Spleen (tissue), 11 donors: ENCODE results near the gene EFNA5. TPM values are rescaled to one million over a fixed set of nuclear protein-coding genes. Genes with fewer than 3 reads are reported as not detected.

Source experiments
- DNase-seq: peaks from one replicate; pipeline ENCODE4 v3.0.0-alpha.2; 2020
- H3K27ac ChIP-seq, 8 donors: fragments of 200-600 bp; sonication (generic) in 7 of 8; 1 replicate in 4 of 8; 2 replicates in 4 of 8; pipeline versions ENCODE4 v1.5.0 to v1.8.0; 2016 to 2021; ENCODE audit warnings: inconsistent platforms in 4 of 8, mild to moderate bottlenecking in 4 of 8, moderate library complexity in 1 of 8
- H3K27me3 ChIP-seq, 7 donors: fragments of 200-600 bp; sonication (generic) in 6 of 7; replicated peaks in 1 of 7; 1 replicate in 4 of 7; 2 replicates in 3 of 7; pipeline versions ENCODE4 v1.5.0 to v1.8.0; 2016 to 2021; ENCODE audit warnings: inconsistent platforms in 3 of 7, mild to moderate bottlenecking in 1 of 7
- H3K36me3 ChIP-seq, 6 donors: fragments of 200-600 bp; sonication (generic) in 5 of 6; 1 replicate in 4 of 6; 2 replicates in 2 of 6; pipeline versions ENCODE4 v1.5.0 to v1.8.0; 2016 to 2021; ENCODE audit warnings: inconsistent platforms in 2 of 6
- H3K4me1 ChIP-seq, 6 donors: fragments of 200-600 bp; sonication (generic) in 5 of 6; 1 replicate in 3 of 6; 2 replicates in 3 of 6; pipeline versions ENCODE4 v1.5.0 to v1.8.0; 2016 to 2021; ENCODE audit warnings: inconsistent platforms in 3 of 6
- H3K4me3 ChIP-seq, 8 donors: fragments of 200-600 bp; sonication (generic) in 7 of 8; 1 replicate in 4 of 8; 2 replicates in 4 of 8; pipeline versions ENCODE4 v1.5.0 to v1.8.0; 2016 to 2021; ENCODE audit warnings: inconsistent platforms in 4 of 8, mild to moderate bottlenecking in 4 of 8, moderate library complexity in 2 of 8
- H3K9me3 ChIP-seq, 8 donors: fragments of 200-600 bp; sonication (generic) in 7 of 8; 1 replicate in 4 of 8; 2 replicates in 4 of 8; pipeline versions ENCODE4 v1.5.0 to v1.8.0; 2016 to 2021; ENCODE audit warnings: inconsistent platforms in 4 of 8
- POLR2A ChIP-seq, 3 donors: fragments of 450-650 bp; IDR thresholded peaks; one replicate each; pipeline ENCODE4 v1.5.1; 2017; ENCODE audit warnings: antibody characterized with exemption in 3 of 3, mild to moderate bottlenecking in 1 of 3
- POLR2AphosphoS5 ChIP-seq, 3 donors: sonication (generic); formaldehyde crosslinking; IDR thresholded peaks; one replicate each; pipeline ENCODE4 v1.5.1; 2017; ENCODE audit warnings: antibody characterized with exemption in 3 of 3
- WGBS, 5 donors: extraction: QIAGEN DNeasy Blood & Tissue Kit in 3 of 5; methylation state at CpG; one replicate each; pipeline versions ENCODE4 v1.1.5 to v1.1.7; 2013 to 2018; 5-methylcytosine and 5-hydroxymethylcytosine counted together
- intact Hi-C: fragments of 100-400 bp; cut with DNase I; formaldehyde crosslinking; loops from one replicate; pipeline ENCODE4 v1.15.0; 2023; ENCODE audit warnings: low total_unique reads
- polyA plus RNA-seq, 3 donors: library from polyadenylated mRNA; stranded (reverse); fragments of 200-250 nt; gene quantifications; one replicate each; pipeline ENCODE4 v1.2.1, GENCODE V29; 2013
- total RNA-seq, 7 donors: library from RNA; depleted of rRNA in 3 of 7; stranded (reverse); fragments of >200 nt in 3 of 7; fragmentation: NEBNext Ultra II Directional in 4 of 7; extraction: Animal tissue kit (Norgen Biotek cat#: 25700) in 4 of 7; gene quantifications; one replicate each; pipeline versions ENCODE4 v1.1.0 to v1.2.1, GENCODE V29; 2016 to 2021
- TF ChIP-seq, protein P1 (sequence below), 11 experiments: fragments of 200-600 bp in 7 of 11; fragments of 450-650 bp in 4 of 11; sonication (generic) in 4 of 11; IDR thresholded peaks in 8 of 11; conservative IDR thresholded peaks in 3 of 11; 1 replicate in 7 of 11; 2 replicates in 4 of 11; pipeline versions ENCODE4 v1.4.0 to v1.8.0; 2016 to 2021; ENCODE audit warnings: antibody characterized with exemption in 11 of 11, inconsistent platforms in 4 of 11, mild to moderate bottlenecking in 1 of 11
- donor health status: healthy with polysubstance abuse.
- donor health status: DM: no; HTN: no; CAD: no; lungs with moderate emphysema.
- donor health status: DM: no; HTN: no; CAD: no.
- donor health status: Bipolar disorder and iron deficiency.
- donor health status: healthy.
- donor health status: DM: no; HTN: no; CAD: no.
- donor health status: DM: yes; HTN: yes; CAD: no.

The EFNA5 gene
- total and polyA plus RNA-seq, 10 donors: 0.33 to 29.0 (median 12.2) TPM

DNA sequence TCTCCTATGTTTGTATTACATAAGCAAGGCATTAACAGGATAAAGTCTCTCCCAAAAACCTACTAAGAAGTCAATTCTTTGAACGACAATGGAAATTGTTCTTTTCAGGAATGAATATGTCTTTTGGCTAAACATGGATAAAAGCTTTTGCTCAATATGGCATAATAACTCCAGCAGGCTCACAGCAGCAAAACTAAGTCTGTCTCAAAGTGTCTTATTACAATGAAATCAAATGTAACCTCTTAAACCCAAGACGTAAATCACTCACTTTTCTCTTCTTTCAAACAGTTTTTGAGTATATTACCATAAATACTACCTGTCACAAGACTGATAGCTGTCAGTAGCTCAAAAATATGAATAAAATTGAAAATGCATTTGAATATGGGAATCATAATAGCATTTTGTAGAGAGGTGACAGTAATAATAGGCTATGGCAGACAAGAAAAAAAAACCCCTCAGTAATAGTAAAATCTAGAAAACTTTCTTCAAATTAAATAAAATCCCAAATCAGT, 41.7 kb upstream of the EFNA5 start:
- no peak overlapping the region for H3K4me3 ChIP-seq
- no peaks in the 10 kb centered on the region for H3K27me3 ChIP-seq
- no peaks in the 10 kb centered on the region for H3K36me3 ChIP-seq
- 86 to 93% (median 87%) methylated on average over 2 of the region's 2 CpGs for WGBS, 5 donors
- no peak for DNase-seq
- H3K27ac ChIP-seq: no peak overlapping the region
- intact Hi-C loops: no loop called here
- peaks cover 0 to 15% (median 11%) of the 10 kb centered on the region in 8 donors for H3K9me3 ChIP-seq
- TF ChIP-seq, protein P1, sequence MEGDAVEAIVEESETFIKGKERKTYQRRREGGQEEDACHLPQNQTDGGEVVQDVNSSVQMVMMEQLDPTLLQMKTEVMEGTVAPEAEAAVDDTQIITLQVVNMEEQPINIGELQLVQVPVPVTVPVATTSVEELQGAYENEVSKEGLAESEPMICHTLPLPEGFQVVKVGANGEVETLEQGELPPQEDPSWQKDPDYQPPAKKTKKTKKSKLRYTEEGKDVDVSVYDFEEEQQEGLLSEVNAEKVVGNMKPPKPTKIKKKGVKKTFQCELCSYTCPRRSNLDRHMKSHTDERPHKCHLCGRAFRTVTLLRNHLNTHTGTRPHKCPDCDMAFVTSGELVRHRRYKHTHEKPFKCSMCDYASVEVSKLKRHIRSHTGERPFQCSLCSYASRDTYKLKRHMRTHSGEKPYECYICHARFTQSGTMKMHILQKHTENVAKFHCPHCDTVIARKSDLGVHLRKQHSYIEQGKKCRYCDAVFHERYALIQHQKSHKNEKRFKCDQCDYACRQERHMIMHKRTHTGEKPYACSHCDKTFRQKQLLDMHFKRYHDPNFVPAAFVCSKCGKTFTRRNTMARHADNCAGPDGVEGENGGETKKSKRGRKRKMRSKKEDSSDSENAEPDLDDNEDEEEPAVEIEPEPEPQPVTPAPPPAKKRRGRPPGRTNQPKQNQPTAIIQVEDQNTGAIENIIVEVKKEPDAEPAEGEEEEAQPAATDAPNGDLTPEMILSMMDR (IDR thresholded peaks at IDR 0.05 in 8 of 11, conservative IDR thresholded peaks at IDR 0.05 in 3 of 11): no peak
- TF ChIP-seq POLR2A (IDR thresholded peaks at IDR 0.05) (no peak), POLR2AphosphoS5 (IDR thresholded peaks at IDR 0.05) (no peak)
- no peaks in the 10 kb centered on the region for H3K4me1 ChIP-seq

DNA sequence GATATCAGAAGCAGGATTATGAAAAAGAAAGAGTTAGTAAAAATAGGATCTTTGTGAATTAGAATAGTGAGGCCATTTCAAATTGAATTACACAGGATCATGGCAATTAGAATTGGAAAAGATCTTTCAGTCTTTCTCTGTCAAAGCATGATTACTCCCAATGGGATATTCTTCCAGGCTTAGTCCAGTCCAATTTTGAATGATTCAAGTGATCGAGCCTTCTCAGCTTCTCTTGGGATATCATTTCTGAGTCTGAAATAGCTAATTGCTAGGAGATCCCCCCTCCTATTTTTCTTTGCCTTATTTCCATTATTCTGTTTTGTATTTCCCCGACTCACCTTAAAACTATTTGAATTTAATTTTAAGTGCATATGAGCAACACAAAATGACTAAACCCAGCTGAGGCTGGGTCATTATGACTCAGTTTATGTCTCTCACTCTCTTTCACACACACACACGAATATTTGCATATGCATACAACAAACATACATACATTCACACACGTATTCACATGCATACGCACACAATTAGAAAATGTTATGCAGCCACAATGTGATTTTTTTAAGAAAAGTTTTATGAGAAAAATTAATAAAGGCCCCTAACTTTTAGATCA, 34.8 kb upstream of the EFNA5 start:
- 67 to 82% (median 78%) methylated on average over 5 of the region's 5 CpGs for WGBS, 5 donors
- peaks cover 0 to 14% (median 9%) of the 10 kb centered on the region in 8 donors for H3K9me3 ChIP-seq
- peaks cover 0 to 6% (median 0%) of the 10 kb centered on the region in 7 donors for H3K27me3 ChIP-seq
- no peaks in the 10 kb centered on the region for H3K36me3 ChIP-seq
- DNase-seq: no peak
- TF ChIP-seq, protein P1 (IDR thresholded peaks at IDR 0.05 in 8 of 11, conservative IDR thresholded peaks at IDR 0.05 in 3 of 11): no peak
- TF ChIP-seq POLR2A (IDR thresholded peaks at IDR 0.05): no peak
- no peak for TF ChIP-seq POLR2AphosphoS5 (IDR thresholded peaks at IDR 0.05)
- intact Hi-C loops: no loop called here
- H3K4me3 ChIP-seq: no peak overlapping the region
- H3K27ac ChIP-seq: no peak overlapping the region
- H3K4me1 ChIP-seq: no peaks in the 10 kb centered on the region

DNA sequence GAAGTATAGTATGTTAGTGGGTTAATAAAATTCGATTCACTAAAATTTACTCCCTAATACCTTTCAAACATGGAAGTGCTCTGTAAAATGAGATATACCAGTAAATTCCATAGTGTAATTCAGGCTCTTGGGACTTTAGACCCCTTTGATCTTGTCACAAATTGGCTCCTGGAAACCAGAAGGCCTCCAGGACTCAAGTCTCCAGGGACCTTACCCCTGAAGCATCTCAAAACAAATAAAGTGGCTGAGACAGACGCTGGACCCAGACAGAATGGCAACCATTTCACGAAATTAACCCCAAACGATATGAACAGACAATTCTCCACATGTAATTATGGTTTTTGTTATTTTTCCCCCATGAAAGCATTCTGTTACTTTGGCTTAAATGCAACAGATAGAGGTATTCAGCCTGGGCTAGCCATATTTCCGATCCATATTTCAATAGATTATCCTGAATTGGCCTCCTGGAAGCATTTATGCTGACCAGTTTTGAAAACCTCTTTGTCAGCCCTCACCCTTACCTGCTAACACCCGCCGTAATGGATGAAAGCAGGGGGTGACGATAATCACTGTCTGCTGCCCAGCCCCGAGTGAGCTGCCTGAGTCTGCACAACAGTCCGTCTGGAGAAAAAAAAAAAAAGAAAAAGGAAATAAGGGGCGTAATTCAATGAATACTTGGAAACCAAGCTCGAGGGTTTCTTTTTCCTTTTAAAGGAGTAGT, 34.1 kb upstream of the EFNA5 start:
- no peak for DNase-seq
- Histone ChIP-seq H3K27ac (no peak overlapping the region), H3K36me3 (no peaks in the 10 kb centered on the region), H3K27me3 (peaks cover 0 to 6% (median 0%) of the 10 kb centered on the region in 7 donors), H3K4me1 (no peaks in the 10 kb centered on the region), H3K9me3 (peaks cover 0 to 14% (median 9%) of the 10 kb centered on the region in 8 donors), H3K4me3 (no peak overlapping the region)
- TF ChIP-seq, protein P1 (IDR thresholded peaks at IDR 0.05 in 8 of 11, conservative IDR thresholded peaks at IDR 0.05 in 3 of 11): no peak
- no peak for TF ChIP-seq POLR2AphosphoS5 (IDR thresholded peaks at IDR 0.05)
- TF ChIP-seq POLR2A (IDR thresholded peaks at IDR 0.05): no peak
- WGBS, 5 donors: 46 to 54% (median 49%) methylated on average over 12 of the region's 12 CpGs
- intact Hi-C loops: no loop called here

DNA sequence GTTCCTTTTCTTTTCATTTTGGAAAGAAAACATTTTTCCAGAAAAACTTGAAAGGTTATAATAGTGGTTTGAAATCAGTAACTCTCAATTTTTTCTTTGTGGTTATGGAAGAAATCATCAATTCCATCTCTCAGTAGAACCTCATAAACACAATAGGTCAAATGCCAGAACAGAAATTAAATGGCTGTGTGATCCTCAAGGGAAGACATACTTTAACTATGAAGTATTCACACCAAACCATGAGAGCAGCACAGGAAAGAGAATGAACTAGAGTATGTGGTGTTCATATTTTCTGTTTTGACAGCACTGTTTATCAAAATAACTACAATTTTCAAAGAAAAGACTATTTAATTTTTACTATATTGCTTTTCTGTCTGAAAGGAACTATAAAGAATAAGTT, 29.7 kb upstream of the EFNA5 start:
- no peak overlapping the region for H3K4me3 ChIP-seq
- intact Hi-C loops: no loop called here
- H3K9me3 ChIP-seq: no peaks in the 10 kb centered on the region
- no peaks in the 10 kb centered on the region for H3K36me3 ChIP-seq
- no peak overlapping the region for H3K27ac ChIP-seq
- no peaks in the 10 kb centered on the region for H3K4me1 ChIP-seq
- DNase-seq: no peak
- no peak for TF ChIP-seq POLR2A (IDR thresholded peaks at IDR 0.05)
- peaks cover 0 to 6% (median 0%) of the 10 kb centered on the region in 7 donors for H3K27me3 ChIP-seq
